ENCODE data around the gene GRIK1. TPM values are rescaled to one million over a fixed set of nuclear protein-coding genes. Genes with fewer than 3 reads are reported as not detected.
A peak's percentile ranks its signal among the peaks of the same experiment; 100 is the strongest.

GRIK1 gene
- total RNA-seq, 1 donor from 2014 or later = not detected

DNA sequence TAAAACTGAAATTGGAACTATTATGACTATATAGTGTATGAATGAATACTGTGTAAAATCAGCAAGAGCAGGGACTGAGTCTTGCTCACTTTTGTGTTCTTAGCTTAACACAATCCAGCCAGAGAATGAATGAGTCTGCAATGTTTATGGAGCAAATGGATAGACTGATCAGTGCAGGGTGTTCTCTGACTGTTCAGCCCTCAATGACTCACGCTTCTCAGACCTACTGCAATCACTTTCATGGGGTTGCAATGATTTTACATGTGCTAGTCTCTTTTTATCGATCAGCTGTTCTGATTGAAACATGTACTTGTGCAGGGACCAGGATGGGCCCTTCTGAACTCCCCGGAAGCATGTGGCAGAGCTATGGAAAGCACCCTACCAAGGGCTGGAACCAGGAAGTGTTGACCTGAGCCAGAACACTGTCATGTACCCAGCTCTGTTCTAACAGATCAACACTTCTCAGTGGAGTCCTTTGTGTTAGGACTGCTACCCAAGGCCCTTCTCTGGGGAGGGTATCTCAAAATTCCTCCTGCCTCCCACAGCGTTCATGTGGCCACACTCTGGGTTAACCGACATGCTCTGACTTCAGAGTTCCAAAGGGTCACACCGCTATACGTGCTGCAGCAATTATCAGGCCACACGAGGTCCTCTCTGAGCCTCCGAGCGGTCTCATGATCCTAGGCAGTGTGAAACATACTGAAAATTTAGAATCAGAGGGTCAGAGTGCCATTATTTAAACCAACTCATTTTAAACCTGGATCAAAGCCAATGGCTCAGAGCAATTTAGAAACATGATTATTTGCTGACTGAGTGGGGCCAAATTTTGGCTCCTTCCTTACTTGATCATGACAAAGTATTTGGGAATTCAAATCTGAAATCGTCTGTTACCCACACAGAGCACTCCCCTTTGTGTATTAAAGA is 35.2 kb downstream of the GRIK1 start:
- no peak for ATAC-seq

DNA sequence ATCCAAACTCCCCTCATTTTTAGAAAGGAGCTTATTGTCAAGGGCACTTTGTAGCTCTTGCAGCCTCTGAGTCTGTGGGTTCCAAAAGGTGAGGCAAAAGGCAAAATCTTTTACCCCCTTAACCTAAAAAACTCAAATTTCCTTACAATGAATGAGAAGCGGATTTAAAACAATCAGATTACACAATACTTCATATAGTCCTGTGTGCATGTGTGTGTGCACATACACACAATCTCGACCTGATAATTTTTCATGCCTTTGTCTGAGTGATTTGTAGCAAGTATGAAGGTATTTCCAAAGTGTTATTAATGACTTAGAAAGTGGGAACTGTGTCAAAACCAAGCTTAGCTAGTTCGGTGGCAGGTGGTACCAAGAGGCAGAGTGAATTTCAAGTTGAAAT is 42.9 kb downstream of the GRIK1 start:
- no peak for ATAC-seq

DNA sequence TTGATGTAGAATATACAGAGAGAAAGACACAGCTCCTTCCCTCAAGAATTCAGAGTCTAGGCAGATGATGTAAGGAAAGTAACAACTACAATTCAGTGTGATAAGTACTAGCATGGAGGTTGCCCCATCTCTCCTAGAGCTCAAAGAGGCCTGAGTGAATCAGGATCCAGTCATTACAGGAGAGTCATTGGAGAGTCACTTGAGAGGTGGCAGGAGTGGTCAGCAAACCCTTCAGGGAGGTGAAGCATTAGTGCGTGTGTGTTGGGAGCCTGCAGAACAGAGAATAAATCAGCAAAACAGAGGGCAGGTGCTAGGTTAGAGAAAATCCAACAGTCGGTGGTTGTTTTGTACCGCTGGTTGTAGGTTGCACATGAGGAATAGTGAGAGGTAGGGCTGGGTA is 46.1 kb downstream of the GRIK1 start:
- ATAC-seq = no peak

DNA sequence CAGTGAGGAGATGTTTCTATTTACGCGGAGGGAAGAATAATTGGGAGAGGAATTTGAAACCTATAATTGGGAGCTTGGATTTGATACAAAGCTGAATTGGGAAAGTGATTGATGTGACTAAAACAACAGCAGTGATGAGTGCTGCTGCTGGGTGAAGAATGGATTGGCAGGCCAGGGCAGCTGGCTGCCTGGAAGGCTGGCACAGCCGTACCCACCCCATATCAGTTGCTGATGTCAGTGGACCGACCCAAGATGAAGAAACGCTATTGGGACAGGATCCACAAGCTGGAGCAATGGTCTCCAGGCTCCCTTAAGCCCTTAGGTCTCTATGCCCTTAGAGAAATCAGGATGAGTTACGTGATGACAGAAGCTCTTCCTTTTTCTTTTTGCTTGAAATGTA is 47.4 kb downstream of the GRIK1 start:
- ATAC-seq = no peak

DNA sequence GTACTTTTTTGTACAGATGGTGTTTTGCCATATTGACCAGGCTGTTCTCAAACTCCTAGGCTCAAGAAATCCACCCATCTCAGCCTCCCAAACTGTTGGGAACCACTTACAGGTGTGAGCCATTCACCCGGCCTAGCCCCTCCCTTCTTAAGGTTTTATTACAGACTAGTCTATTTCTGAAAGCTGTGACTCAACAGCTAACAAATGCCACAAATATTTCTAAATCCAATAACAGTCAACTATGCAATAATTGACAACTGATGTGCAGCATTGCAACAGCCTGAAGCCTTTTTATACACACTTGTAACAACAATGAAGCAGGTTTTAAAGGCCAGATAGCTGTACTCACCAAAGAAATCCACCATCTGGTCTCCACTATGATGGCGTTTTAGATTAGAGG is 51.4 kb downstream of the GRIK1 start:
- no peak for ATAC-seq

DNA sequence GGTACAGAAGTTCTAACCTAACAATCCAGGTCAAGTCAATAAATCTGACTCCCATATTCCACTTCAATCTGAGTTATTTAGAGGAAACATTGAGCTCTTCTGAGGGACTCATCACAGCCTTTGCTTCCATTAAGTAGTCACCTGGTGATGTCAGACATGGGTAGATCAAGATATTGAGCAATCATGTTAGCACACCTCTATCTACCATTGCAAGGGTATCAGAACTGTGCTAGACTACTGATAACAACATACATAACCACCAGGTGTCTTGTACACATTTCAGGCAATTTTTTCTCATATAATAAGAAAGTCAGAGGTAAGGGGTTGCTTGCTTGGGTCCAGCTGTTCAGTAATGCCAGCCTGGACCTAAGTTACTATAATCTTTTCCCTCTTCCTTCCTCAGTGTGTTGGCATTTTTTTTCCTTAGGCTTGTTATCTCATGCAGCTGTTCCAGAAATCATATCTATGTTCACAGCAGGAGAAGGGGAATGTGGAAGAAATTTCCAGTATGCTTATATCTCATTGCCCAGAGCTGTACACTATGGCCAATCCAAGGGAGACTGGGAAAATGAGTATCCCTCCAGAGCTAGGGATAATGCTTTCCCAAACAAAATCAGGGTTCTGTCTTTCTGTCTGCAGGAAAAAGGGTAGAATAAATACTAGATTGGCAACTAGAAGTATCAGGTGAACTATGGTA is 52.3 kb downstream of the GRIK1 start:
- no peak for ATAC-seq

DNA sequence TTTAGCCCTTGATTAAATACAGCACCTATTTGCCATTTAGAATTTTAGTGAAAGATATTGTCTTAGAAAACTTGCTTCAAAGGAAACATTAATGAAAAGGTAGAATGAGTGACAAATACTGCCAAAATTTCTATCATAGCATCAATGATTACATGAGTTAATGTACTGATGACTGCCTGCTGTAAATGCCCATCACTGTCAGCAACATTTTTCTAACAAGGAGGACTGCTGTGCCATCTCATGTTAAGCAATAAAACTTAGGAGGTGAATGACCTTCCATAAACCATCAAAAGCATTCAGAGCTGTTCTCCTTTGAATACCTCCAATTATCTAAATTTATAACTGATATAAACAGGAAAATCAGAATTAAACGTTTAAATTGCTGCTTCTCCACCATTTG is 54.3 kb downstream of the GRIK1 start:
- no peak for ATAC-seq

DNA sequence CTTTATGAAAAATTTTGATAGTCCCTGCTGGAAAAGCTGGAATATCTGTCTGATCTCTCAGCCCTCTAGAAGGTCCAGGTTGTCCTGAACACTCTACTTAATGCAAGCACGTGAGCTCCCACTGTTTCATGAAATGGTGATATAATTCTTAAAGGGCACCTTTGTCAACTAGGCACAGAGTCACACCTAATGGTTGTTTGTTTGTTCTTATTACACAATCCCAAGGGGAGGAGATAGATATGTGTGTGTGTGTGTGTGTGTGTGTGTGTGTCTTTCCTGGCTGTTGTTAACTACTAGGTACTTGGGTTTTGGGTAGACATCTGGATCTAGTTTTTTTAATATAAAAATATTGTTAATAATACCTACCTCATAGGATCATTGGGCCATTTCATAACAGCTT is 63.9 kb downstream of the GRIK1 start:
- no peak for ATAC-seq

DNA sequence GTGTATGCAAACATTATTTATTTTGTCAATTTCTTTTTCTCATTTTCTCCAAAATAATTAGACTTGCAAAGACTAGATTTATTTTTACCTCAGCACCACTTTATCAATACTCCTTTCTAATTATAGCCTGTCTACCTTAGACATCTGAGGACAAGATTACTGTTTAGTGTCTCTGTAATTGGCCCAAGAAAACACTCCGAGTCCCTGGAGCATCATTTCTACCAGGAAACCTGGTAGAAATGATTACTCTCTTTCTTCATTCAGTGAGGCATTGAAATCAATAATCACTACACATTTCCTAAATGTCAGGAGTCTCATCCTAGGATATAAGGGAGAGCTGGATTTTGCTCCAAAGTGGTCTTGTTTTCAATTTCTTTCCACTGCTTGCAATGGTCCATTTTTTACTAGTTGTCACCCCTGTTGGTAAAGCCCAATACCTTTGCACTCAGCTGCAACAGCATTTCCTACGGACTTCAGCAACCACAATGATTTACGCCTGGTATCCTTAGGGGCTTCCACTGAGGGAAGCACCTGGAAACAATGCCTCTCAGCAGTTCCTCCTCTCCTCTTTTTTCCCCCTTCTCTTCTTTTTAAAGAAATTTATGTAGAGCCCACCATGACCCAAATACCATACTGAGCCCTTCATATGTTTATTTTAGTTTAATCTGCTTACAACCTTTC is 64.6 kb downstream of the GRIK1 start:
- ATAC-seq = no peak

DNA sequence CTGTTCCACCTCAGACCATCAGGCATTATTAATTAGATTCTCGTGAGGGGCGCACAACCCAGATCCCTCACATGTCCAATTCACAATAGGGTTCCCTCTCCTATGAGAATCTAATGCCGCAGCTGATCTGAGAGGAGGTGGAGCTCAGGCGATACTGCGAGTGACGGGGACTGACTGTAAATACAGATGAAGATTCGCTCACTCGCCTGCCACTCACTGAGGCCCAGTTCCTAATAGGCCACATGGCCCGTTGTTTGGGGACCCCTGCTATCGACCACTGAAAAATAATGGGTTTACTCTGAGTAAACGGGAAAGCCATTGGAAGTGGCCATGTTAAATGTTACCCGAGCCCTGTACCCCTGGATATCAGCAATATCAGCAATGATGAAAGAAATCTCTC is 65.9 kb downstream of the GRIK1 start:
- ATAC-seq = no peak

DNA sequence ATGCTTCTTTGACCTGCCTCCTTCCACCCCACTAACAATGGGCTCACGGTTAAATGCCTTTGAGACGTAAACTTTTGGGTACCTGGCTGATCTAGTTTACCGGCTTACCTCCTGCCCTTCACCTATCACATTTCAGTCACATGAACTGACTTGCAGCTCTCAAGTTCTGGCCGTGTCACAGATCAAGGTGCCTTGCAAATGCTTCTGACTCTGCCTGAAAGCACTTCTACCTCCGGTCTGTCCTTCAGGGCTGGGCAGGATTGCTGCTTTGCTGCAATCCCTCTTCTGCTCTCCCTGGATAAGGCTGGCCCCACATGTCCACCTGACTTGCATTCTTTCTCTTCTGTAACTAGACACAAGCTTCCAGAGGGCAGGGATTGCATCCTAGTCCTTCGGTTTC is 69.0 kb downstream of the GRIK1 start:
- ATAC-seq = no peak

DNA sequence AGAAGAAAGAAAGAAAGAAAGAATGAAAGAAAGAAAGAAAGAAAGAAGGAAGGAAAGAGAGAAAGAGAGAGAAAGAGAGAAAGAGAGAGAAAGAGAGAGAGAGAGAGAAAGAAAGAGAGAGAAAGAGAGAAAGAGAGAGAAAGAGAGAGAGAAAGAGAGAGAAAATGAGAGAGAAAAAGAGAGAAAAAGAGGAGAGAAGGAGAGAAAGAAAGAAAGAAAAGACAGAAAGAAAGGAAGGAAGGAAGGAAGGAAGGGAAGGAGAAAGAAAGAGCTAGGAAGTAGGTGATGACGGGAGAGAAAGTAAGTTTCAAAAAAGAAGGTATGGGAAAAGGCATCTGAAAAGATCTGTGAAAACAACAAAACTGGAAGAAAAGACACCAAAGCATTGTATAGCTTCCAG is 72.0 kb downstream of the GRIK1 start:
- no peak for ATAC-seq

DNA sequence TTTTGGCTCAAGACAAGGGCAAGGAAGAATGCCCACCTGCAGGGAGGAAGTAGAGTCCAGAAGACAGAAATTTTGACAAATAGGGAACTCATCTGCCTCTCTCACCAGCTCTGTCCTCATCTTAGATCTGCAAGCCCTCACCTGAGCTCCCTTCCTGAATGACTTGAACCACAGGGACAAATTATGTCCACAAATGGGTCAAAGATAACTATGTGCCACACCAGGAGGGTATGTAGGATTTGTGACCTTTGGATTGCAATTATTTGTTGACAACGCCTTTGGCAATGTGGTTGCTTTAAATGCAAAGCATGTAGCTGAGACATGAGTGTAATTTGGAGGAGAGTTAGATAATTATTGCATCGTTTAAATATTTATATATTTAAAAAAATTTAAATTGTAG is 79.5 kb downstream of the GRIK1 start:
- ATAC-seq = no peak

DNA sequence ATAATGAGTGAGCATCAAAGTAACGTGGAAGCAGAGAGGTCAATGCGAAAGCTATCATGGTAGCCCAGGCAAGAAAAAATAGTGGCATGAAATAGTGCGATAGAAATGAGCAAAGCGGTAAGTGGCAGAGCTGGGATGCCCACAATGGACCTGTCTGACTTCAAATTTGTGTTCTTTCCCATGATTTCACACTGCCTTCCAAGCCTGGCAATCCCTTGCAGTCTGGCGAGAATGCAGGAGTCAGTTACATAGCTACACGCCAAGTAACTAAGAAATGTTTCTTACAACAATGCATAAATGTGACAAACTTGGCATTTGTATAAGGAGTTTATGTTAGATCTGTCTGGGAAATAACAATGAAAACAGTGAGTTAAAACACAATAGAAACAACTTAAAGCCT is 82.6 kb downstream of the GRIK1 start:
- no peak for ATAC-seq

DNA sequence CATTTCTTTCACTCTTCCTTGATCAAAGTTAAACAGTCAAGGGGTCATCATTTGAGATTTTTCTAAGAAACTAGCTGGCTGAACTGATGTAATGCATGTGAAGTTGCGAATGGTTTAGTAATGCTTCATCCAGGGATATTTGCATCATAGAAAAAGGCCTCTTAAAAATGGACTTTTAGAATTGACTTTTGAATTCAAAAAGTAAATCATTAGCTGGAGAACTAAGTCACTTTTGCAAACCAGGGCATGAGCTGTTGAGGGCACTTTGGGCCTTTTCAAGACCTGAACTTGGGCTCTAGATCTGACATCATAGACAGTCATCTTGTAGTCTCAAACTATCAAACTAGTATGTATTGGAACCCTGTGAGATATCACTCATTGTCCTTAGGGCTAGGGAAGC is 85.0 kb downstream of the GRIK1 start:
- ATAC-seq = no peak

DNA sequence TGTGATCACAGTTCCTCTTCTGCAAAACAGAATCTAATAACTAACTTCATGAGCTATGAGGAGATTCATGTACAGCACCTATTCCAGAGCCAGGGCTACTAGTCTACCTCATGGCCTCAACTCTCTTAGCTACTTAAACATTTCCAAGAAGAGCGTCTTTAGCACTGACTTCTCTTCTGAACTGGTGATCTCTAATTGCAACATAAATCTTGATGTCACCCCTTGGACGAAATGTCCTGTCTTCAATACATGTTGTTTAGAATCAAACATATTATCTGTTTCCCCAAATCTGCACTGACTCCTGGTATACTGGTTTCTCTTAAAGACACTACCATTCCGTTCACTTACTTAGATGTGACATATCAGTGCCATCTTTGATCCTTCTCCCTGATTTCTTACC is 88.2 kb downstream of the GRIK1 start:
- ATAC-seq = no peak

DNA sequence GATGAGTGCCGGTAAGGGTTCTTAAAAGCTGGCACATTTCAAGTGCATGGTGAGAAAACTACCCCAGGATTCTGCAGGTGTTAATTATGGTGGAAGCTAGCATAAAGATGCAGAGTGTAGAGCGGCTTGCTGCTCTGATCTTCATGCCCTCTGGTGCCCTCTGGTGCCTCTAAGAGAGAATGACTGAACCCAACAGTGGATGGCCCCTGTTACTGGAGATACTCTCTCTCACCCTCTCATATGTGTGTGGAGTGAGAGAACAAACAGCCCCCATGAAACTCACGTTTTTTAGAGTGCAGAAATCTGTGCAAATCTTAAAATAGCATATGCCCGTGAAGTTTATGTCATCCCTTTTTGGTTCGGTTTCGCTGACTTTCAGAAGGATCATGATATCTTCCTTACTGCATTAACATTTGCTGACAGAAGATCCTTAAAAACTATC is 90.0 kb downstream of the GRIK1 start:
- ATAC-seq = peak; percentile 82

DNA sequence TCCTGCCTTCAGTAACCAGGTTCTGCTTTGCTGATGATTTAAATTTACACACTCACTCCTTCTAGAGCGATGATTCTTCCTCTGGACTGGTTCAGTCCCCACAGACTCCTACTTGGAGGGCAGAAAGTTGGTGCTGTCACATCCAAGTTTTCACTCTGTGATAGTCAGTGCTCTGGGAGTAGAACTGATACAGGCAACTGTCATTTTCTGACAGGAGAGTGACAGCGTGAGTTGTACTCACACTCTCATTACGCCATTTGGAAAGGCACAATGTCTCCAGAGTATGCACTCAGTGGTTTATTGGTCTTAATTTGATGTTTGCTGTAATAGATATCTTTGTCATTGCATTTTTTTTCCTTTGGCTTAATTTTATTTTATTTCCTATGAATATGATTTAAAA is 96.0 kb downstream of the GRIK1 start:
- ATAC-seq = no peak

DNA sequence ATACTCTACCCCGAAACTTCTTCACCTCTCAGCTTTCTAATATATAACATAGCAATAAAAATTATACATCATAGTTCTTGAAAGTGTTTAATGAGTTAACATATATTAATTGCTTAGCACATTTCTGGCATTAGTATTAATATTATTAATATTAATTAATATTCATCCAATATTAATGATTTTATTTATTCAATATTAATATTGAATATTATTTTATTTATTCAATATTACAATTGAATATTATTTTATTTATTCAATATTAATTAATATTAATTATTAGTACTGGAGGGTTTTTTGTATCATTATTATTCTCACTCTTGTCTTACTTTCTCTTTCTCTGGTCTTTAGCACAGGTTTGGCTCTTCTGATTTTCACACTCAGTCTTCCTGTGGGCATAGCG is 105.2 kb downstream of the GRIK1 start:
- no peak for ATAC-seq

DNA sequence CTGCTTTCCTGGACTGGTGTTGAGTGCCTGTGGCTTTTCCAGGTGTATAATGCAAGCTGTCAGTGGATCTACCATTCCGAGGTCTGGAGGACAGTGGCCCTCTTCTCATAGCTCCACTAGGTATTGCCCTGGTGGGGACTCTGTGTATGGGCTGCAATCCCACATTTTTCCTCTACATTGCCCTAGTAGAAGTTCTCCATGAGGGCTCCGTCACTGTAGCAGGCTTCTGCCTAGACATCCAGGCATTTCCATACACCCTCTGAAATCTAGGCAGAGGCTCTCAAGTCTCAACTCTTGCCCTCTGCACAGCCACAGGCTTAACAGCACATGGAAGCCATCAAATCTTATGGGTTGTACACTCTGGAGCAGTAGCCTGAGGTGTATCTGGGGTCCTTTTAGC is 107.6 kb downstream of the GRIK1 start:
- ATAC-seq = no peak

DNA sequence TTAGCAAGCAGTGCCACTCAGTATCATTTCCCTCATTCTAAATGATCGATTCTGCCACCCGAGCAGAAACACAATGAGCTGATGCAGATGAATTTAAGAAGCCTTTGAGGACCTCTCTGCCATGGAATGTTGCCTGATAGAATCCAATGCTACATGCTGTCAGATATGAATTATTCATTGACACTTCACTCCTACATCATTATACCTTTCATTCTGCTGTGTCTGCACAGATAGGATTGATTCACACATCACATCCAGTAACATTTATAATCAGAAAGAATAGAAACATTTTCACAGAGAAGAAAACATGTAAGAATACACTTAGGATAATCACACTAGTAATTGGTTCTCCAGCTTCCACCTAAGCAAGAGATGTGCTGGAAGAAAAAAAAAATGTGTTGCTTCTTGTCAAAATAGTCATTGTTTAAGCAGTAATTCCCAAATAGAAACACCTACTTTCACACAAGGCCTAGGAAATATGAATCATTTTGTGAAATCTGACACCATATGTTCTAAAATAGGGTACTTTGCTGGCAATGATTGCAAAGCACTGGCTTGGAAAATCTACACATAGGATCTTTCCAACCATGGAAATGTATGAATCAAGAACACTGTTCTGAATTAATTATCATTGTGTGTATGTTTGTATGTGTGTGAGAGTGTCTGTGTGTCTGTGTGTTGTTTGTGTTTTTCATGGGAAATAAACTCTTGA is 110.1 kb downstream of the GRIK1 start:
- ATAC-seq = no peak

DNA sequence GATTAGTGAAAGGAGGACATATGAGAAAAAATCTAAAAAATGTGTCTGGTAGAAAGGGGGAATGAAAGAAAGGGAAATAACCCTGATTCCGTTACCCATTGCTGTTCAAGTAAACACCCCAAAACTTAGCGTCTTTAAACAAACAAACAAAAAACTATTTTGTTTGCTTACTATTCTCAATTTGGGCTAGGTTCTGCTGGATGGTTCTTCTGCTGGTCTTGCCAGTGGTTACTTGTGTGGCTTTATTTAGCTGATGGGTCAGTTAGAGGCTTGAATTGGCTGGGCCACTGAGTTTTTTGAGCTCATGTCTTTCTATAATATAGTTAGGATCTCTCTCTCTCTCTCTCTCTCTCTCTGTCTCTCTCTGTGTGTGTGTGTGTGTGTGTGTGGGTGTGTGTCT is 112.1 kb downstream of the GRIK1 start:
- ATAC-seq = no peak

DNA sequence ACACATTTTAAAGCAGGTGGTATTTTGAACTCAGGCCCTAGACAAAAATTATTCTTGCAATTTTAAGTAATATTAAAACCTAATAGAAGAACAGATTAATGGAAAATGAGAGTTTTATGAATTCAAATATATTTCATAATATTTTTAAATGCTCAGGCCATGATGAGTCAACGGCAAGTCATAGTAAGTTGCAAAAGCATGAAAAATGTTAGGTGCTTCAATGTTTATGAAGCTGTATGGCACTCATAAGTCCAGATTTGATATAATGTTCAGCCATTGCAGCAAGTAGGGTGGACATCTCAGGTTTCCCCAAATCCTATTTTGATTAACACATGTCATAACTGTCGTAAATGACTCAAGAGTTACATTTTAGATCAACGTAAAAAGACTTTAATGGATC is 112.6 kb downstream of the GRIK1 start:
- ATAC-seq = no peak
